Esophagus muscularis mucosa (tissue), 3 donors: ENCODE results near the gene ST3GAL3.

Experiments
- POLR2A ChIP-seq: fragments of 450-650 bp; IDR thresholded peaks from one replicate; pipeline ENCODE4 v1.6.1; 2017; ENCODE audit warnings: antibody characterized with exemption, moderate library complexity, mild to moderate bottlenecking, low read depth
- TF ChIP-seq, protein P1 (sequence below), 3 experiments: fragments of 200-600 bp in 2 of 3; fragments of 450-650 bp in 1 of 3; sonication (generic) in 2 of 3; IDR thresholded peaks; one replicate each; pipeline ENCODE4 v1.5.1; 2017 to 2019; ENCODE audit warnings: antibody characterized with exemption in 3 of 3, mild to moderate bottlenecking in 2 of 3, moderate library complexity in 1 of 3

DNA sequence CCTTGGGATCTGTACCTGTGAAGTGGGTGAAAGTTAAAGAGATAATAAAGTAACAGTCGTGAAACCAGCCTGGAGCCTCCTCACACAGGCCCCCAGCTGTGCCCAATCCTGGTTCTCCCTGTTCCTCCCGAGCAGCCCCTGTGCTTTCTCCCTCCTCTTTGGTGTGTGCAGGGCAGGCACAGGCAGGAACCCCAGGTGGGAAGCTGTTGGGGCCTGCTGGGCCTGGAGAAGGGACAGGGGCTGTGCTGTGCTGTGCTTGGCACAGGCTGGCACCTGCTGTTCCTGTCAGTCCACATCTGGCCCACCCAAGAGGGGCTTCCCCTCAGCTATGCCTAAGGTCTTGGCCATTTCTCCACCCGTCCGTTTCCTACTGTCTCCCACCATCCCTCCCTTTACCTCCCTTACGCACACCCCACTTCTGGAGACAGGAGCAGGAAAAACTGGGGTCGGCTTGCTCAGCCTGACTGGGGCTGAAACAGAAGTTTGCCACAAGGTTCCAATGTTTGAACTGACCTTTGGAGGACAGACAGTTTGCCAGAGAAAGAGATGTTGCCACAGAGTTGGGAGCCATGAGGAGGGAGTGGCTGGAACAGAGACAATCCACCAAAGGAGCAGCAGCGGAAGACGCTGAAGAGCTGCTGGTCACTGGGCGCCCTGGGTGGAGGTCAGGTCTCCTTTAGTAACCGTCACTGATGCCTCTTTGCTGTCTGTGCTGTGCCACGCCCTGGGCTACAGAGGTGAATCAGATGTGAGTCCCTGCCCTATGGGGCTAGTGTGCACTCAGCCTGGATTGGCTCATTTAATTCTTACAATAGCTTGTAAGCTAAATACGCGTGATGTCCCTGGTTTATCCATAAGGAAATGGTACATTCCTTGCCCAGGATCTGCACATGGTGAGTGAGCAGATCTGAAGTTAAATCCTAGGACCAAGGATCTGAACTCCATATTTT is 207.5 kb downstream of the ST3GAL3 start:
- TF ChIP-seq, protein P1, sequence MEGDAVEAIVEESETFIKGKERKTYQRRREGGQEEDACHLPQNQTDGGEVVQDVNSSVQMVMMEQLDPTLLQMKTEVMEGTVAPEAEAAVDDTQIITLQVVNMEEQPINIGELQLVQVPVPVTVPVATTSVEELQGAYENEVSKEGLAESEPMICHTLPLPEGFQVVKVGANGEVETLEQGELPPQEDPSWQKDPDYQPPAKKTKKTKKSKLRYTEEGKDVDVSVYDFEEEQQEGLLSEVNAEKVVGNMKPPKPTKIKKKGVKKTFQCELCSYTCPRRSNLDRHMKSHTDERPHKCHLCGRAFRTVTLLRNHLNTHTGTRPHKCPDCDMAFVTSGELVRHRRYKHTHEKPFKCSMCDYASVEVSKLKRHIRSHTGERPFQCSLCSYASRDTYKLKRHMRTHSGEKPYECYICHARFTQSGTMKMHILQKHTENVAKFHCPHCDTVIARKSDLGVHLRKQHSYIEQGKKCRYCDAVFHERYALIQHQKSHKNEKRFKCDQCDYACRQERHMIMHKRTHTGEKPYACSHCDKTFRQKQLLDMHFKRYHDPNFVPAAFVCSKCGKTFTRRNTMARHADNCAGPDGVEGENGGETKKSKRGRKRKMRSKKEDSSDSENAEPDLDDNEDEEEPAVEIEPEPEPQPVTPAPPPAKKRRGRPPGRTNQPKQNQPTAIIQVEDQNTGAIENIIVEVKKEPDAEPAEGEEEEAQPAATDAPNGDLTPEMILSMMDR (IDR thresholded peaks at IDR 0.05) = no peak
- TF ChIP-seq POLR2A = no peak
